IMR-90 (cell line): Measurements from ENCODE around the gene GATA5. TPM values are rescaled to one million over a fixed set of nuclear protein-coding genes. Genes with fewer than 3 reads are reported as not detected.

ENCODE experiments used
- ATAC-seq: fragments of 200-7000 bp; cut with Tn5 transposase; 2 replicates; pipeline ENCODE4 v1.9.1; 2020; ENCODE audit warnings: low read depth, mild to moderate bottlenecking, moderate library complexity
- BruUV-seq: library from RNA; stranded (reverse); fragments of 400-500 nt; replicated peaks from 2 replicates; lab custom pipeline; 2021; lab: Mats Ljungman, UMichigan
- CTCF ChIA-PET: fragments of 300-600 bp; formaldehyde crosslinking; extraction: SDS; loops from one replicate; lab custom pipeline; 2021; ENCODE audit warnings: antibody characterized with exemption; lab: Yijun Ruan, JAX
- POLR2A ChIA-PET: fragments of 300-600 bp; sonication (Branson Sonifier 250); formaldehyde crosslinking; loops from one replicate; lab custom pipeline; 2022; ENCODE audit warnings: antibody characterized with exemption; ENCODE audit not compliant: unreplicated experiment; lab: Charles Lee
- DNase-seq: peaks from one replicate; pipeline ENCODE4 v3.0.0; 2013
- H2AFZ ChIP-seq: replicated peaks from 2 replicates; pipeline ENCODE3; 2013; ENCODE audit warnings: low read length, mild to moderate bottlenecking; ENCODE audit not compliant: poor library complexity
- H2AK5ac ChIP-seq: 2 replicates; pipeline ENCODE4 v1.6.1; 2013; ENCODE audit warnings: low read depth, low read length, inconsistent platforms
- H2AK9ac ChIP-seq: replicated peaks from 2 replicates; pipeline ENCODE3; 2013; ENCODE audit warnings: mild to moderate bottlenecking, low read depth, low read length, moderate library complexity; ENCODE audit not compliant: poor library complexity
- H2BK120ac ChIP-seq: 2 replicates; pipeline ENCODE4 v1.6.1; 2013; ENCODE audit warnings: low read depth, low read length, inconsistent platforms
- H2BK15ac ChIP-seq: 3 replicates; pipeline ENCODE4 v1.6.1; 2013; ENCODE audit warnings: low read depth, low read length, inconsistent platforms
- H2BK20ac ChIP-seq: 2 replicates; pipeline ENCODE4 v1.6.1; 2013; ENCODE audit warnings: low read depth, mild to moderate bottlenecking, inconsistent platforms, low read length, moderate library complexity
- H2BK5ac ChIP-seq: 2 replicates; pipeline ENCODE4 v1.6.1; 2013; ENCODE audit warnings: mild to moderate bottlenecking, low read depth, low read length, inconsistent platforms; ENCODE audit not compliant: poor library complexity, severe bottlenecking
- H3K14ac ChIP-seq: replicated peaks from 2 replicates; pipeline ENCODE4 v1.6.1; 2013; ENCODE audit warnings: low read depth, low read length, inconsistent platforms
- H3K18ac ChIP-seq: 2 replicates; pipeline ENCODE4 v1.6.1; 2013; ENCODE audit warnings: low read depth, low read length, control low read depth
- H3K23ac ChIP-seq: 2 replicates; pipeline ENCODE4 v1.6.1; 2013; ENCODE audit warnings: low read depth, low read length, inconsistent platforms
- H3K27ac ChIP-seq: 2 replicates; pipeline ENCODE4 v1.5.1; 2013; ENCODE audit warnings: mild to moderate bottlenecking, control low read depth, low read length; ENCODE audit not compliant: insufficient read depth
- H3K27me3 ChIP-seq: 2 replicates; pipeline ENCODE4 v1.6.1; 2013; ENCODE audit warnings: low read length; ENCODE audit not compliant: control insufficient read depth, insufficient read depth
- H3K36me3 ChIP-seq: 2 replicates; pipeline ENCODE4 v1.6.1; 2013; ENCODE audit warnings: low read length, mixed read lengths; ENCODE audit not compliant: control insufficient read depth, insufficient read depth
- H3K4ac ChIP-seq: 2 replicates; pipeline ENCODE4 v1.6.1; 2013; ENCODE audit warnings: low read depth, low read length, inconsistent platforms
- H3K4me1 ChIP-seq: 2 replicates; pipeline ENCODE4 v1.6.1; 2013; ENCODE audit warnings: low read length, mixed read lengths; ENCODE audit not compliant: control insufficient read depth, insufficient read depth
- H3K4me2 ChIP-seq: 2 replicates; pipeline ENCODE4 v1.6.1; 2013; ENCODE audit warnings: low read depth, mild to moderate bottlenecking, control low read depth, low read length, moderate library complexity
- H3K4me3 ChIP-seq: 2 replicates; pipeline ENCODE4 v1.5.1; 2013; ENCODE audit warnings: low read depth, mild to moderate bottlenecking, control low read depth, low read length, moderate library complexity; ENCODE audit not compliant: insufficient read depth
- H3K56ac ChIP-seq: 2 replicates; pipeline ENCODE4 v1.6.1; 2013; ENCODE audit warnings: low read length, inconsistent platforms; ENCODE audit not compliant: insufficient read depth; ENCODE audit errors: extremely low read depth
- H3K79me1 ChIP-seq, 2 experiments: 2 replicates each; pipeline ENCODE4 v1.6.1; 2013; ENCODE audit warnings: low read length in 2 of 2, inconsistent platforms in 1 of 2, low read depth in 1 of 2
- H3K9ac ChIP-seq: 2 replicates; pipeline ENCODE4 v1.6.1; 2013; ENCODE audit warnings: low read depth, low read length, control low read depth
- H3K9me1 ChIP-seq: 2 replicates; pipeline ENCODE4 v1.6.1; 2013; ENCODE audit warnings: low read length, inconsistent platforms; ENCODE audit not compliant: insufficient read depth
- H3K9me3 ChIP-seq: 2 replicates; pipeline ENCODE4 v1.6.1; 2013; ENCODE audit warnings: low read length; ENCODE audit not compliant: control insufficient read depth, insufficient read depth
- H4K20me1 ChIP-seq: 2 replicates; pipeline ENCODE4 v1.6.1; 2013; ENCODE audit warnings: low read length, inconsistent platforms; ENCODE audit not compliant: insufficient read depth
- H4K5ac ChIP-seq: 2 replicates; pipeline ENCODE4 v1.6.1; 2013; ENCODE audit warnings: mild to moderate bottlenecking, low read depth, low read length, control low read depth
- H4K8ac ChIP-seq, 2 experiments: 2 replicates each; pipeline ENCODE4 v1.6.1; 2013; ENCODE audit warnings: low read depth in 2 of 2, low read length in 2 of 2, control low read depth in 1 of 2, inconsistent platforms in 1 of 2
- H4K91ac ChIP-seq: 2 replicates; pipeline ENCODE4 v1.6.1; 2013; ENCODE audit warnings: low read depth, low read length, inconsistent platforms; ENCODE audit not compliant: insufficient read depth
- BHLHE40 ChIP-seq: fragments of 150-350 bp; IDR thresholded peaks from 2 replicates; pipeline ENCODE4 v1.6.1; 2016; ENCODE audit warnings: mild to moderate bottlenecking, low read depth, low read length
- CEBPB ChIP-seq: IDR thresholded peaks from 2 replicates; pipeline ENCODE4 v1.6.1; 2012; ENCODE audit warnings: low read depth, low read length, improper control_type of control experiment
- CHD1 ChIP-seq: IDR thresholded peaks from 2 replicates; pipeline ENCODE4 v1.6.1; 2012; ENCODE audit warnings: low read depth, low read length, improper control_type of control experiment
- CTCF ChIP-seq: conservative IDR thresholded peaks from 2 replicates; pipeline ENCODE4 v1.5.1; 2012; ENCODE audit warnings: mild to moderate bottlenecking, low read depth, low read length, improper control_type of control experiment
- ELK1 ChIP-seq: fragments of 150-350 bp; IDR thresholded peaks from 2 replicates; pipeline ENCODE4 v1.6.1; 2016; ENCODE audit warnings: low read depth, mild to moderate bottlenecking, low read length, moderate library complexity, borderline replicate concordance
- FOS ChIP-seq: fragments of 150-350 bp; IDR thresholded peaks from 2 replicates; pipeline ENCODE4 v1.6.1; 2016; ENCODE audit warnings: low read depth, low read length
- MAFK ChIP-seq: IDR thresholded peaks from 2 replicates; pipeline ENCODE4 v1.6.1; 2012; ENCODE audit warnings: low read depth, low read length, improper control_type of control experiment
- MAZ ChIP-seq: IDR thresholded peaks from 2 replicates; pipeline ENCODE4 v1.6.1; 2012; ENCODE audit warnings: low read depth, mild to moderate bottlenecking, low read length, improper control_type of control experiment, moderate library complexity, borderline replicate concordance
- MXI1 ChIP-seq: IDR thresholded peaks from 2 replicates; pipeline ENCODE4 v1.6.1; 2012; ENCODE audit warnings: low read depth, mild to moderate bottlenecking, low read length, moderate library complexity, borderline replicate concordance
- NFE2L2 ChIP-seq: fragments of 150-350 bp; IDR thresholded peaks from 2 replicates; pipeline ENCODE4 v1.6.1; 2016; ENCODE audit warnings: low read depth, mild to moderate bottlenecking, low read length
- POLR2A ChIP-seq: IDR thresholded peaks from 2 replicates; pipeline ENCODE4 v1.6.1; 2012; ENCODE audit warnings: mild to moderate bottlenecking, low read depth, low read length
- RAD21 ChIP-seq: IDR thresholded peaks from 2 replicates; pipeline ENCODE4 v1.6.1; 2012; ENCODE audit warnings: low read length, improper control_type of control experiment
- RCOR1 ChIP-seq: IDR thresholded peaks from 2 replicates; pipeline ENCODE4 v1.6.1; 2012; ENCODE audit warnings: mild to moderate bottlenecking, low read length, improper control_type of control experiment; ENCODE audit not compliant: insufficient replicate concordance
- RFX5 ChIP-seq: IDR thresholded peaks from 2 replicates; pipeline ENCODE4 v1.8.0; 2012; ENCODE audit warnings: low read depth, mild to moderate bottlenecking, low read length, moderate library complexity
- SMC3 ChIP-seq: fragments of 150-350 bp; IDR thresholded peaks from 2 replicates; pipeline ENCODE4 v1.6.1; 2016; ENCODE audit warnings: low read depth, mild to moderate bottlenecking, antibody characterized with exemption, low read length, moderate library complexity
- USF2 ChIP-seq: fragments of 150-350 bp; IDR thresholded peaks from 2 replicates; pipeline ENCODE4 v1.6.1; 2017; ENCODE audit warnings: mild to moderate bottlenecking, antibody characterized with exemption, low read length, low read depth
- WGBS, 2 experiments: methylation state at CpG; one replicate each; pipeline versions ENCODE4 v1.1.5 to v1.1.7; 2013; ENCODE audit warnings: missing lambda C conversion rate in 2 of 2; ENCODE audit not compliant: insufficient read length in 1 of 2; ENCODE audit errors: extremely low coverage in 2 of 2; 5-methylcytosine and 5-hydroxymethylcytosine counted together
- dilution Hi-C: fragments of 300-500 bp; cut with HindIII; formaldehyde crosslinking; loops from one replicate; pipeline ENCODE4 v1.14.3; 2018; ENCODE audit warnings: low sequenced_read_pairs; ENCODE audit not compliant: unreplicated experiment
- in situ Hi-C: fragments of 300-500 bp; cut with MboI; formaldehyde crosslinking; loops from 3 replicates; pipeline ENCODE4 v1.14.3; 2019; ENCODE audit warnings: low sequenced_read_pairs, inconsistent platforms, mixed read lengths
- intact Hi-C: fragments of 100-400 bp; cut with micrococcal nuclease; formaldehyde crosslinking; loops from 2 replicates; pipeline ENCODE4 v1.10.0; 2022
- polyA plus RNA-seq, 3 experiments: library from polyadenylated mRNA; depleted of rRNA; stranded (reverse); fragments of >200 nt; gene quantifications; 2 replicates each; pipeline ENCODE4 v1.2.3, GENCODE V29; 2012; ENCODE audit warnings: low replicate concordance in 1 of 3
- total RNA-seq: library from RNA; depleted of rRNA; stranded (reverse); fragments of >200 nt; gene quantifications from 2 replicates; pipeline ENCODE4 v1.2.3, GENCODE V29; 2012

GATA5 gene
- total and polyA plus RNA-seq, 2 of the 4 experiments (the other 2 are of a cell fraction): not detected

- no peak overlapping the region for H3K27ac ChIP-seq
- H3K4ac ChIP-seq: no peak overlapping the region
- no peak overlapping the region for H4K5ac ChIP-seq
- H4K20me1 ChIP-seq: no peaks in the 10 kb centered on the region
- no peak overlapping the region for H3K56ac ChIP-seq
- H3K4me1 ChIP-seq: no peaks in the 10 kb centered on the region
- H3K27me3 ChIP-seq: peaks cover 81% of the 10 kb centered on the region
- no peak for DNase-seq
- H2AK5ac ChIP-seq: no peak overlapping the region
- no peak overlapping the region for H2BK15ac ChIP-seq
- no peaks in the 10 kb centered on the region for H3K79me1 ChIP-seq
- no peak for TF ChIP-seq RCOR1
- TF ChIP-seq ELK1: no peak
- no peak for TF ChIP-seq CTCF
- no peak for TF ChIP-seq RAD21
- no peak for TF ChIP-seq MXI1
- TF ChIP-seq CEBPB: no peak
- TF ChIP-seq BHLHE40: no peak
- TF ChIP-seq USF2: no peak
- TF ChIP-seq NFE2L2: no peak
- TF ChIP-seq MAZ: no peak
- TF ChIP-seq CHD1: no peak
- TF ChIP-seq RFX5: no peak
- no peak for TF ChIP-seq MAFK
- TF ChIP-seq FOS: no peak
- no peak for TF ChIP-seq SMC3
- no peak for TF ChIP-seq POLR2A
- ChIA-PET CTCF (no interaction called here), POLR2A (no interaction called here)
- no peak overlapping the region for H4K8ac ChIP-seq
- no peak overlapping the region for H2AK9ac ChIP-seq
- H3K14ac ChIP-seq: no peak overlapping the region
- ATAC-seq: no peak
- intact Hi-C loops: no loop called here
- no peak overlapping the region for H2BK120ac ChIP-seq
- no peak overlapping the region for H2AFZ ChIP-seq
- H2BK5ac ChIP-seq: no peak overlapping the region
- no peak overlapping the region for H4K91ac ChIP-seq
- no peak overlapping the region for H3K18ac ChIP-seq
- dilution Hi-C loops: no loop called here
- H3K9ac ChIP-seq: no peak overlapping the region
- H3K4me2 ChIP-seq: no peak overlapping the region
- BruUV-seq: no TSS peak
- H3K23ac ChIP-seq: no peak overlapping the region
- H3K9me3 ChIP-seq: no peaks in the 10 kb centered on the region
- no peak overlapping the region for H3K4me3 ChIP-seq
- no peak overlapping the region for H2BK20ac ChIP-seq
- 32% methylated on average over 8 of the region's 23 CpGs; no CpG with 5 or more reads in 1 of the 2 experiments for WGBS, 2 experiments
- H3K36me3 ChIP-seq: no peaks in the 10 kb centered on the region
- in situ Hi-C loops: no loop called here
- H3K9me1 ChIP-seq: no peaks in the 10 kb centered on the region
These were observed 3.5 kb downstream of the GATA5 start for GRCh38 chr20:62472138-62472940.
